Panc1 (cell line): ENCODE data around the gene HES7. TPM values are rescaled to one million over a fixed set of nuclear protein-coding genes. Genes with fewer than 3 reads are reported as not detected.

ENCODE experiments used
- ATAC-seq: fragments of 200-7000 bp; cut with Tn5 transposase; 2 replicates; pipeline ENCODE4 v1.9.1; 2020; ENCODE audit warnings: mild to moderate bottlenecking, moderate library complexity
- BruUV-seq: library from RNA; stranded (reverse); fragments of 400-500 nt; replicated peaks from 2 replicates; lab custom pipeline; 2021; lab: Mats Ljungman, UMichigan
- CTCF ChIA-PET: fragments of 300-600 bp; sonication (Branson Sonifier 250); formaldehyde crosslinking; loops from one replicate; lab custom pipeline; 2022; ENCODE audit warnings: antibody characterized with exemption; lab: Charles Lee
- POLR2A ChIA-PET: fragments of 300-600 bp; sonication (Branson Sonifier 250); formaldehyde crosslinking; loops from one replicate; lab custom pipeline; 2022; ENCODE audit warnings: antibody characterized with exemption; lab: Charles Lee
- DNase-seq: peaks from one replicate; pipeline ENCODE4 v3.0.0-alpha.2; 2010; ENCODE audit warnings: low read depth, low spot score
- H3K27ac ChIP-seq: 2 replicates; pipeline ENCODE4 v1.5.1; 2011; ENCODE audit warnings: mild to moderate bottlenecking, low read length, inconsistent platforms
- H3K27me3 ChIP-seq: fragments of 200-500 bp; sonication (Bioruptor generic); 2 replicates; pipeline ENCODE4 v1.6.0; 2014; ENCODE audit warnings: low read length, inconsistent platforms; ENCODE audit not compliant: control insufficient read depth, insufficient read depth
- H3K36me3 ChIP-seq: fragments of 200-500 bp; sonication (Bioruptor generic); 2 replicates; pipeline ENCODE4 v1.5.1; 2014; ENCODE audit warnings: inconsistent platforms, mild to moderate bottlenecking, low read length, moderate library complexity; ENCODE audit not compliant: control insufficient read depth, insufficient read depth
- H3K4me1 ChIP-seq: 2 replicates; pipeline ENCODE4 v1.5.1; 2011; ENCODE audit warnings: inconsistent platforms, mild to moderate bottlenecking, low read length, moderate library complexity; ENCODE audit not compliant: control insufficient read depth, insufficient read depth
- H3K4me3 ChIP-seq, 2 experiments: 2 replicates each; pipeline ENCODE4 v1.5.1; 2011 to 2012; ENCODE audit warnings: low read depth in 2 of 2, low read length in 2 of 2, mild to moderate bottlenecking in 2 of 2, inconsistent platforms in 1 of 2, moderate library complexity in 1 of 2
- H3K9me3 ChIP-seq: fragments of 200-500 bp; sonication (Bioruptor generic); 2 replicates; pipeline ENCODE4 v1.5.1; 2014; ENCODE audit warnings: low read depth, mild to moderate bottlenecking, inconsistent platforms, low read length, moderate library complexity; ENCODE audit not compliant: control insufficient read depth, insufficient read depth
- POLR2AphosphoS5 ChIP-seq: IDR thresholded peaks from 2 replicates; pipeline ENCODE4 v1.6.1; 2012; ENCODE audit warnings: mild to moderate bottlenecking, low read depth, low read length, moderate library complexity
- SIN3A ChIP-seq: IDR thresholded peaks from 2 replicates; pipeline ENCODE4 v1.6.1; 2012; ENCODE audit warnings: low read depth, mild to moderate bottlenecking, low read length, moderate library complexity, borderline replicate concordance; ENCODE audit not compliant: insufficient read depth
- TCF7L2 ChIP-seq: IDR thresholded peaks from 2 replicates; pipeline ENCODE4 v1.6.1; 2011; ENCODE audit warnings: mild to moderate bottlenecking, low read depth, low read length, inconsistent platforms
- in situ Hi-C: cut with HindIII; loops from 2 replicates; pipeline ENCODE4 v1.10.0; 2016; ENCODE audit warnings: low sequenced_read_pairs, low pct_unique_long_range_greater_than_20kb
- intact Hi-C: fragments of 100-400 bp; cut with micrococcal nuclease; formaldehyde crosslinking; loops from one replicate; pipeline ENCODE4 v1.10.0; 2022; ENCODE audit not compliant: unreplicated experiment
- total RNA-seq: library from RNA; stranded (reverse); gene quantifications from one replicate; pipeline ENCODE4 v1.2.1, GENCODE V29; 2021; ENCODE audit not compliant: unreplicated experiment
- TF ChIP-seq, protein P1 (sequence below): fragments of 450-650 bp; IDR thresholded peaks from 2 replicates; pipeline ENCODE4 v1.5.1; 2017; ENCODE audit warnings: mild to moderate bottlenecking
- TF ChIP-seq, protein P2 (sequence below), 2 experiments: IDR thresholded peaks; 2 replicates each; pipeline ENCODE4 v1.6.1; 2011 to 2012; ENCODE audit warnings: low read depth in 2 of 2, control low read depth in 1 of 2, low read length in 1 of 2, mild to moderate bottlenecking in 1 of 2, moderate library complexity in 1 of 2; ENCODE audit not compliant: insufficient read depth in 1 of 2

HES7 gene
- total RNA-seq, 1 experiment from 2014 or later, result 4.0 TPM

DNA sequence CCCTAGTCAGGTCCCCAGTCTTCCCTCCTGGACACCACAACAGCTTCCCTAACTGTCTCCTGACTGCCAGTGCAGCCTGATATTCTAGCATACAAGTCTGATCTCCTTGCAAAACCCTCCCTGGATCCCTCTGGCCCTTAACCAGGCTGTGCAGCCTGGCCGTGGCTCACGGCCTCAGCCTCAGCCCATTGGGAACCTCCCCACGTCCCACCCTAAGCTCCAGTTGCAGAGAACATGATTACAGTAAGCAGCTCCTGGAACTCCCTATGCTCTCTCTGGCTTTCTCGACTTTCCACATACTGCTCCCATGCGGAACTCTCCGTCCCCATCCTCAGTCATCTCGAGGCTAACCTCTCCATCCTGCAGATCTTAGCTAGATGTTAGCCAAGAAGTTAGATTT is 49.4 kb downstream of the HES7 start:
- no TSS peak for BruUV-seq
- POLR2A ChIA-PET, result interaction anchor here (0.6 kb wide), 2 partner anchors 143 to 239 kb away, joined by 5 to 7 read pairs; no protein-coding TSS in a partner anchor
- no peaks in the 10 kb centered on the region; the same call in 1 of the 2 replicates for H3K36me3 ChIP-seq
- intact Hi-C loops, result no loop called here
- in situ Hi-C loops, result no loop called here
- CTCF ChIA-PET, result interaction anchor here (0.7 to 1.7 kb wide), 5 partner anchors 10 to 223 kb away, joined by 3 to 10 read pairs (median 5); no protein-coding TSS in a partner anchor
- H3K9me3 ChIP-seq, result no peaks in the 10 kb centered on the region
- DNase-seq, result no peak
- H3K4me1 ChIP-seq, result no peaks in the 10 kb centered on the region; the same call in 1 of the 2 replicates
- TF ChIP-seq SIN3A, result no peak
- TF ChIP-seq POLR2AphosphoS5, result no peak
- TF ChIP-seq TCF7L2, result no peak
- TF ChIP-seq, protein P1, sequence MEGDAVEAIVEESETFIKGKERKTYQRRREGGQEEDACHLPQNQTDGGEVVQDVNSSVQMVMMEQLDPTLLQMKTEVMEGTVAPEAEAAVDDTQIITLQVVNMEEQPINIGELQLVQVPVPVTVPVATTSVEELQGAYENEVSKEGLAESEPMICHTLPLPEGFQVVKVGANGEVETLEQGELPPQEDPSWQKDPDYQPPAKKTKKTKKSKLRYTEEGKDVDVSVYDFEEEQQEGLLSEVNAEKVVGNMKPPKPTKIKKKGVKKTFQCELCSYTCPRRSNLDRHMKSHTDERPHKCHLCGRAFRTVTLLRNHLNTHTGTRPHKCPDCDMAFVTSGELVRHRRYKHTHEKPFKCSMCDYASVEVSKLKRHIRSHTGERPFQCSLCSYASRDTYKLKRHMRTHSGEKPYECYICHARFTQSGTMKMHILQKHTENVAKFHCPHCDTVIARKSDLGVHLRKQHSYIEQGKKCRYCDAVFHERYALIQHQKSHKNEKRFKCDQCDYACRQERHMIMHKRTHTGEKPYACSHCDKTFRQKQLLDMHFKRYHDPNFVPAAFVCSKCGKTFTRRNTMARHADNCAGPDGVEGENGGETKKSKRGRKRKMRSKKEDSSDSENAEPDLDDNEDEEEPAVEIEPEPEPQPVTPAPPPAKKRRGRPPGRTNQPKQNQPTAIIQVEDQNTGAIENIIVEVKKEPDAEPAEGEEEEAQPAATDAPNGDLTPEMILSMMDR, result no peak
- TF ChIP-seq, protein P2, sequence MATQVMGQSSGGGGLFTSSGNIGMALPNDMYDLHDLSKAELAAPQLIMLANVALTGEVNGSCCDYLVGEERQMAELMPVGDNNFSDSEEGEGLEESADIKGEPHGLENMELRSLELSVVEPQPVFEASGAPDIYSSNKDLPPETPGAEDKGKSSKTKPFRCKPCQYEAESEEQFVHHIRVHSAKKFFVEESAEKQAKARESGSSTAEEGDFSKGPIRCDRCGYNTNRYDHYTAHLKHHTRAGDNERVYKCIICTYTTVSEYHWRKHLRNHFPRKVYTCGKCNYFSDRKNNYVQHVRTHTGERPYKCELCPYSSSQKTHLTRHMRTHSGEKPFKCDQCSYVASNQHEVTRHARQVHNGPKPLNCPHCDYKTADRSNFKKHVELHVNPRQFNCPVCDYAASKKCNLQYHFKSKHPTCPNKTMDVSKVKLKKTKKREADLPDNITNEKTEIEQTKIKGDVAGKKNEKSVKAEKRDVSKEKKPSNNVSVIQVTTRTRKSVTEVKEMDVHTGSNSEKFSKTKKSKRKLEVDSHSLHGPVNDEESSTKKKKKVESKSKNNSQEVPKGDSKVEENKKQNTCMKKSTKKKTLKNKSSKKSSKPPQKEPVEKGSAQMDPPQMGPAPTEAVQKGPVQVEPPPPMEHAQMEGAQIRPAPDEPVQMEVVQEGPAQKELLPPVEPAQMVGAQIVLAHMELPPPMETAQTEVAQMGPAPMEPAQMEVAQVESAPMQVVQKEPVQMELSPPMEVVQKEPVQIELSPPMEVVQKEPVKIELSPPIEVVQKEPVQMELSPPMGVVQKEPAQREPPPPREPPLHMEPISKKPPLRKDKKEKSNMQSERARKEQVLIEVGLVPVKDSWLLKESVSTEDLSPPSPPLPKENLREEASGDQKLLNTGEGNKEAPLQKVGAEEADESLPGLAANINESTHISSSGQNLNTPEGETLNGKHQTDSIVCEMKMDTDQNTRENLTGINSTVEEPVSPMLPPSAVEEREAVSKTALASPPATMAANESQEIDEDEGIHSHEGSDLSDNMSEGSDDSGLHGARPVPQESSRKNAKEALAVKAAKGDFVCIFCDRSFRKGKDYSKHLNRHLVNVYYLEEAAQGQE (IDR thresholded peaks at IDR 0.05; ENCODE audit: insufficient read depth in 1 of 2, low read depth in 2 of 2, low read length in 1 of 2), result no peak
- H3K27ac ChIP-seq, result no peak overlapping the region
- ATAC-seq, result peak; percentile 21
- H3K27me3 ChIP-seq, result no peaks in the 10 kb centered on the region; the same call in 1 of the 2 replicates
- H3K4me3 ChIP-seq, result no peak overlapping the region

DNA sequence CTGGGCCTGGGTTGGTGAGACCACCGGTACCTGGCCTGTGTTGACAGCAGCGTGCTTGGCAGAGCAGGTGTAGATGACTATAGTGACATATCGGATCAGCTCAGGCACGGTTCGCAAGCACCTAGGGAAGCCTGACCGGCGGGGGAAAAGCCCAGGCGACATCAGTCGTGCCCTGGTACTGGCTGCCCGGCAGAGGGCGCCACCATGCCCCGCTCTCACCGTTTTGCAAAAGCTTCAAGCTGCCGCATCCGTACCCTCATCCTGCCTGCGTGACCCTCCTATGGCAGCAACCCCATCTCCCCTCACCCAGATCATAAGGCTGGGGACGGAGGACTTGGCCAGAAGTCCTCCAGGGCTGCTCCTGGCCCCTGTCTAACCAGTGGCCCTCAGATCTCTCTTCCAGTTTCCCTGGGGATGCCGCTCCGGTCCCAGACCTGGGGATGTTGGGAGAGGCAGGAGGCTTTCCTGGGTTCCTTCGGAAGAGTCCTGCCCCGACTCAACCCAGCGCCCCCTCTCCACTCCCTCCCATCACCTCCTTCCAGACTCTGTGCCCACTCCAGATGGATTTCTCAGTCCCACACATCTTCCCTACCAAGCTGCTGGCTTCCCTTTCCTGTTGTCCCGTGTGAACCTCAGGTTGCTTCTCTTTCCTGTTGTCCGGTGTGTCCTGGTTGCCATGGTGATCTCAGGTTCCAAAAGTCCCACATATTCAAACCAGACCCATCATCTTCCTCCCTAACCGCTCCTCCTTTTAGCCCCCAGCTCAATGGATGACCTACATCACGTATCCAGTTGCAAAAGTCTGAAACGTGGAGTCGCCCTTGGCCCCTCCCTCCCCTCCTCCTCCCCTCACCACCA is 50.0 kb downstream of the HES7 start:
- Histone ChIP-seq H3K27ac (no peak overlapping the region), H3K36me3 (no peaks in the 10 kb centered on the region; the same call in 1 of the 2 replicates), H3K27me3 (no peaks in the 10 kb centered on the region; the same call in 1 of the 2 replicates), H3K9me3 (no peaks in the 10 kb centered on the region), H3K4me3 (peak overlapping the region; percentile 16 to 38), H3K4me1 (no peaks in the 10 kb centered on the region; the same call in 1 of the 2 replicates)
- CTCF ChIA-PET, result interaction anchor here (0.5 to 1.7 kb wide), 8 partner anchors 9 to 365 kb away, joined by 3 to 10 read pairs (median 4); no protein-coding TSS in a partner anchor
- peak; percentile 47 for DNase-seq
- intact Hi-C loops (no loop called here), in situ Hi-C loops (no loop called here)
- peak; percentile 90 for ATAC-seq
- POLR2A ChIA-PET, result interaction anchor here (0.6 kb wide), 2 partner anchors 143 to 238 kb away, joined by 5 to 7 read pairs; no protein-coding TSS in a partner anchor
- BruUV-seq, result no TSS peak
- no peak for TF ChIP-seq POLR2AphosphoS5
- no peak for TF ChIP-seq SIN3A
- TF ChIP-seq, protein P1, result peak; percentile 97
- TF ChIP-seq TCF7L2, result no peak
- TF ChIP-seq, protein P2 (IDR thresholded peaks at IDR 0.05; ENCODE audit: insufficient read depth in 1 of 2, low read depth in 2 of 2, low read length in 1 of 2), result no peak
